ENCODE results near the gene SAP30L. TPM values are rescaled to one million over a fixed set of nuclear protein-coding genes. Genes with fewer than 3 reads are reported as not detected.

SAP30L gene
- total RNA-seq, 1 donor from 2014 or later, result 34.2 TPM

GRCh38 chr5:154505567-154505966, 59.8 kb downstream of the SAP30L start:
- DNase-seq (ENCODE audit: low spot score), result no peak

GRCh38 chr5:154506049-154506715, 60.4 kb downstream of the SAP30L start:
- DNase-seq (ENCODE audit: low spot score), result no peak

DNA sequence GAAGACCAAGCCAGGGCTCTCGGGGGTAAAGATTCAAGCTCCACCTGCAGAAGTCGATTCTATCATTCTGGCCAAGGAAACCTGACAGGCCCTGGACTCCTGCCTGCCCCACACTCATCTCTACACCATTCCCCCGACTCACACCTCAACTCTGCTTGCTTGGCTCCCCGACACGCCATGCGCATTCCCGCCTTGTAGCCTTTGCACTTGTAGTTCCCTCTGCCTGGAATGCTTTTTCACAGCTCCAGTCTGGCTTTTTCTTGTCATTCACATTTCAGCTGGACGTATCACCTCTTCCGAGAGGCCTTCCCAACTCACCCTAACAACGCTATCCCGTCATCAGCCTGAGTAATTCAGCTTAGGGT, 60.9 kb downstream of the SAP30L start:
- no peak for DNase-seq (ENCODE audit: low spot score)

DNA sequence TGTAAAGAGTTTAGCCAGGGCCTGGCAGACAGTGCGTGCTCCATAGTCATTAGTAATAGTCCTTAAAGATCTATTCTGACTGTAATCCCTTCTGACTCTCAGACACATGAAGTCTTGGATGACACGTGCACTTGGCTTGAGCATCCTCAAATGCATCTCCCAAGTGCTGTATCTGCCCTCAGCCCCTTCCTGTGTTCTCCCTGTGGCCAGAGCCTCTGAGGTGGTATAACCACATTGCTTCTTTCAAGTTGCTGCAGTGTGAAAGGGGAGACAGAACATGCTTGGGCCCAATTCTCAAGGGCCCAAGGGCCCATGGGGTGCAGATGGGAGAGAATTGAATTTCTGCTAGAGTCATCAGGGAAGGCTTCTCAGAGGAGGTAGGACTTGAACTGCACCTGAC, 62.3 kb downstream of the SAP30L start:
- DNase-seq (ENCODE audit: low spot score), result no peak

DNA sequence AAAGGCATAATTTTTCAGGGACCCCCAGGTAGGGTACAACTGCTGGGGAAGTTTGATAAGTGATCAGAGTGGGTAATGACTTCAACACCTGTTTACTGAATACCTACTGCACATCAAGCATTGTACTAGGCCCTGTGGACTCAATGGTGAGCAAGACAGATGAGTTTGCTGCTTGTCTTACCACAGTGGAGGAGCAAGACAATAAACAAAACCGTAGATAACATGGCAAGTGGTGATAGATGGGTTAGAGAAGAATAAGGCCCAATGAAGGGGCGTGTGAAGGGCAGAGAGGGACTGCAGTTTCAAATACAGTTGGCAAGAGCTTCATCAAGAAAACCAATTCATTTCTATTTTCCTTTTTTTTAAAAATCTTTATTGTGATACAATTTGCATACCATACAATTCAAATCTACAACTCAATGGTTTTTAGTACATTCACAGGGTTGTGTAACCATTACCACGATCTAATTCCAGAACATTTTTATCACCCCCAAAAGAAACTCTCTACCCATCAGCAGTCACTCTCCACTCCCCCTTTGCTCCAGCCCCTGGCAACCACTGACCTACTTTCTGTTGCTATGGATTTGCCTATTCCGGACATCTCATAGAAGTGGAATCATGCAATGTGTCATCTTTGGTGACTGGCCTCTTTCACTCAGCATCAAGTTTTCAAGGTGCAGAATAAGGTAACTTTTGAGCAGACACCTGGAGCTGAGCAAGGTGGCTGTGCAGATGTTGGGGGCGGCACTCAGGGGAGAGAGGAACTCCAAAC, 64.2 kb downstream of the SAP30L start:
- no peak for DNase-seq (ENCODE audit: low spot score)

Other genes starting within 250 kb of the SAP30L start
- not detected for gene HAND1, start 32.2 kb downstream of the SAP30L start, total RNA-seq